DMS 273 (cell line): ENCODE results near the gene SH3RF3.

ENCODE experiments used
- DNase-seq: peaks from one replicate; lab custom pipeline; 2025; ENCODE audit not compliant: unreplicated experiment; lab: John Stamatoyannopoulos, UW

SH3RF3 gene

DNA sequence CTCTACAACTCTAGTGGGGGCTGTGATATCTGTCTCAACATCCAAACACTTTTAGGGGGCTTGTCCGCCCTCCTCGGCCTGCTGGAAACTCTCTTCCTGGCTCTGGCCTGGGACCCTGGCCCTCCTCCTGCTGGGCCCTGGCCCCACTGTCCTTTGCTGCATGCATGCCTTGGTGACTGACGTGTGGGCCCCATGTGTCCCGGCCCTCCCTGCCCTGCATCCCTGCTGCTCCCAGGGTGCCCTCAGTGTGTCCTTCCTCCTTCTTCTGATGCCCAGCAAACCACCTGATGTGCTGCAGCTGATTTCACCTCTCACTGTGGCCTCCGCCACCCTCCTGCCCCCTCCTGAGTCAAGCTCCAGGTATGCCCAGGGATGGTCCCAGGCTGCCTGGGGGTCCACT lies 383.1 kb downstream of the SH3RF3 start:
- no peak for DNase-seq

GRCh38 chr2:109513230-109513629 lies 384.2 kb downstream of the SH3RF3 start:
- DNase-seq, result no peak

DNA sequence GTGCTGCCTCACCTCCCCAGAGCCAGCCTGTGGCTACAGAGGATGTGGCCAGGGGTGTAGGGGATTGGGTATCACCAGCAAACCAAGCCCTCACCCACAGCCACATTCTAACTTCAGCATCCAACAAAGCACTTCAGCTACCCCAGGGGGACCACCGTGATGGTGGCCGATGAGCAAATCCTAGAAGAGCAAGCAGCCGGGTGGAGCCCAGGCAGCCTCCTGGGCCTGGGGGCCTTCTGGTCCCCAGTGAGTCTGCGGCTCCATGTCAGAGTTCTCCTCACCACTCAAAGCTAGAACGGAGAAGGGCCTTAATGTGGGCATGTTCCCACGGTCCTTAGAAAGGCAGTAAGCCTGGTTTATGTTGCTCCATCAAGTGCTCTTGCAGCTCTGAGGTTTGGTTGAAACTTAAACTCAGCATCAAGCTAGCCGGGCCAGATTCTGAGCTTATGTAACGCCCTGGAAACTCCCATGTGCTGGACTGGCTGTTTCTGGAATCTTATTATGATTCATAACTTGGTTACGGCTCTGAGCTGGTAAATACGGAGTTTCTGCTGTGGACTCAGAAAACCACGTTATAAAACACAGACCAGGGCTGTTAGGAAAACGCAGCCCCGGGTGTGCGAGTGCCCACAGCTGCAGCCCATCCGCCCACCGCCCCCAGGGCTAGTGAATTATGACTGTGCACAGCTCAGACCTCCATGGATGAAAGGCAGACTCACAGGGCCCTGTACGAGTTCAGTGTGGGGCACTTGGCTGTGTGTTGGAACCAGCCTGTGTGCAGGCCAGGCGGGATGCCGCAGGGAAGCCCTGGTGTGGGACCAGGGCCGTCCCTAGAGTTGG lies 385.0 kb downstream of the SH3RF3 start:
- DNase-seq, result no peak

DNA sequence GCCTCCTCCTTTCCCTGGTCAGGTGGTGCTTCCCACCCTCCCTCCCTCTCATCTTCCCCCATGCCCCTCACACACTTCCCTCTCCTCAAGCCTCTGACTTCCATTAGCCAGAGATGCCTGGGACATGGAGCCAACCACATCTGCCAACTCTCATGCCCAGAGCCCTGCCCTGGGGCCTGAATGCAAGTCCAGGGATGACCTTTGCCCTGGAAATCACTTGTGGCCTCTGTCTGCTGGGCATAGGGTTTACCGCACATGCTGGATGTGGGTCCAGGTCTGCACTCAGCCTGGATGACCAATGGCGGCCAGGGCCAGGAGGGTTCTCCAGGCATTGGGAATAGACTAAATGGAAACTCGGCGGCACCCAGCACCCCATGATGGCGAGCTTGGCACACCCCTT lies 385.9 kb downstream of the SH3RF3 start:
- DNase-seq, result no peak

GRCh38 chr2:109516445-109517117 lies 387.6 kb downstream of the SH3RF3 start:
- DNase-seq, result peak; percentile 86

GRCh38 chr2:109517118-109517889 lies 388.3 kb downstream of the SH3RF3 start:
- DNase-seq, result no peak

DNA sequence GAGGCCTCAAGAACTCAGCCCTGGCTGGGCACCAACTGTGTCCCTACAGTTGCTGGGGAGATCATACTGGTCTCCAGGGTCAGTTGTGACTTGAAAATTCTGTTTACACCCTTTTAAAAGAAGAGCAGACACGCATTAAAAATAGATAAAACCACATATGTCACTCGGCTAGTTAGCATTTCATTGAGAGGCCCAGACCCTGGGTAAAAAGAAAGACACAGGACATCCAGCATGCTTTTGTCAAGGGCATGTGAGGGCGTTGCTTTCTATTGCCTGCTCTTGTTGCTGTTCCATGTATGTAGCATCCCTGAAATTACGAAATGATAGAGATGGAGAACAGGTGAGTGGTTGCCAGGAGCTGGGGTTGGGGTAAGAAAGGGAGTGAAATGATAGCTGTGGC lies 390.5 kb downstream of the SH3RF3 start:
- no peak for DNase-seq

DNA sequence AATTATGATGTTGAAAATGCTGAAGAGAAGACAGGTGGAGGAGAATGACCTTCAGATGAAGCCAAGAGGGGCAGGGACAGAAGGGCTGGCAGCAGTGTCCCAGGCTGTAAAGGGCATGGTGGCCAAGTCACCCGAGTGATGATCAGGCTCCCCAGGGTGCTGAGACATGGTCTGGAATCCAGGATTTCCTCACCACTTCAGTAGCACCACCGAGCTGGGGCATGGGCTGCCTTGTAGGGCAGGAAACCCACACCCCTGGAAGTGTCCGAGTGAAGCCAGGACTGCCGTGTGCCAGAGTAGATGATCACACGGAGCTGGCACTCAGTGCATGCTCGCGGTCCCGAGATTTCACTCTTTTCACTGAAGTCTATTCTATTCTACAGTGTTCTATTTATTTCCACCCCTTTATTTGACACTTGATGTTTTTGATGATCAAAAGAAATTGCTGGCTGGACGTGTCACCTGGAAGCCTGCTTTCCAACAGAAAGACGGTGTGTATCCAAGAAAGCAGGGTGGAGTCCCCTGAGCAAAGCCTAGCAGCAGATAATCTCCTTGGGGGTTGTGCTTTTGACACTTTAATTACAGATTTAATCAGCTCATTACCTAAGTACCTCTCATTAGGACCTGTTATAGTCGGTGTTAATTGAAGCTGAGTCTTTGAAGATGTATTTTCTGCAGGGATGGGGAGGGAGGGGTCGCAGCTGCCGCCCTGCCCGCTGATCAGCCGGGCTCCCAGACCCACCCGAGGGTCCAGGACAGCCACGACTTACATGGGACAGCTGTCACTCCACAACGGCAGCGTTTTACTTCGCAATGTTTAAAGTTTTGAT lies 392.4 kb downstream of the SH3RF3 start:
- DNase-seq, result no peak

- no peak for DNase-seq
Observed at GRCh38 chr2:109522063-109522374, 393.0 kb downstream of the SH3RF3 start.

DNA sequence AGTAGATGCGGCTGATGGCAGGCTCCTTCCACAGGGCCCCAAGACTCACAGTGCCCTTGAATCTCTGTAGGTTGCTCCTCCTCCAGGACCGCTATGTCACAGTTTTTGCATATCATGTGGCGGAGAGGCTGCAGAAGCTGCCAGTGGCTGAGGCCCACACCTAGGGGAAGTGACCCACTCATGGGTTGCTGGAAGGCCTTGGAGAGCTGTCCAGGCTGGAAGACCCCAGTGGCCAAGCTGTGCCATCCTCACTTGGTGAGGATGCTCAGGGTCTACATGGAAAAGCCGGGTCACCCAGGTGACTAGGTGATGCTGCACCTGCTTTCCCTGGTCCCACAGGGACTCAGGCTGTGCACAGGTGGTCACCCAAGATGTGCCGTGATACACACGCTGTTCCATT lies 394.1 kb downstream of the SH3RF3 start:
- no peak for DNase-seq

- DNase-seq, result no peak
Observed at GRCh38 chr2:109523536-109524361, 394.7 kb downstream of the SH3RF3 start.

DNA sequence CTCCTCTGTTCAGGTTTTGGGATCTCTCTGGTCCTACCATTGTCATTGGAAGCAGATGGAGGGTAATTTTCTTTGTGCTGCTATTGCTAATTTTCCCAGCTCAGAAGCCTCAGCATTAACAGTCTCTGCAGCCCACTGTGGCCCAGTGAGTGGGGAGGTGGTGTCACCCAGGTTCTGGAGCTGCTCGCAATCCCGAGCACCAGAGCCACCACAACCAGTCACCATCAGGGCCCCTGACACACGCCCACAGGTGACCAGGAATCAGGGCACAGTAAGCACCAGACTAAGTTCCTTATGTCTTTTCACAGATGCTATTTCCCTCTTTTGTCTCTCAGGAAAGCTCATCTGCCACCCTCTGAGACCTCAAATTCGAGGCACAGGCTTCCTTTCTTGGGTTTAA lies 396.8 kb downstream of the SH3RF3 start:
- DNase-seq, result peak; percentile 16

DNA sequence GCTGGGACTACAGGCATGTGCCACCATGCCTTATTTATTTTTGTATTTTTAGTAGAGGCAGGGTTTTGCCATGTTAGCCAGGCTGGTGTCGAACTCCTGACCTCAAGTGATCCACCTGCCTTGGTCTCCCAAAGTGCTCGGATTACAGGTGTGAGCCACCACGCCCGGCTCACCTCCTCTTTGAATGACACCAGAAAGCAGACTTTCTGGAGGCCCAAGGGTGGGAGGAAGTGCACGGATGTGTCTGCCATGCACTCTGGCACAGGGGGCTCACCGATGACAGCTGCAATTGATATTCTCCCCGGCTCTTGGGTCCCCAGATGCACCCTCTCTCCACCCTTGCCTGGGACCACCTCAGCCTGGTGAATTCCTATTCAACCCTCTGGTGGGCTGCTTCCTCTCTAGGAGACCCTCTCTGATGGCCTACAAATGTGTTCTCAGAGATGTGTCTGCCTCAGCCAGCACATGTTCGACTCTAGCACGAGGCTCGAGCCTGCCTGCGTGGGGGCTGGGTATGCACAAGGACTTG lies 397.5 kb downstream of the SH3RF3 start:
- DNase-seq, result no peak

- DNase-seq, result no peak
Observed at GRCh38 chr2:109527079-109527478, 398.1 kb downstream of the SH3RF3 start.

- DNase-seq, result no peak
Observed at GRCh38 chr2:109527846-109528705, 399.1 kb downstream of the SH3RF3 start.

DNA sequence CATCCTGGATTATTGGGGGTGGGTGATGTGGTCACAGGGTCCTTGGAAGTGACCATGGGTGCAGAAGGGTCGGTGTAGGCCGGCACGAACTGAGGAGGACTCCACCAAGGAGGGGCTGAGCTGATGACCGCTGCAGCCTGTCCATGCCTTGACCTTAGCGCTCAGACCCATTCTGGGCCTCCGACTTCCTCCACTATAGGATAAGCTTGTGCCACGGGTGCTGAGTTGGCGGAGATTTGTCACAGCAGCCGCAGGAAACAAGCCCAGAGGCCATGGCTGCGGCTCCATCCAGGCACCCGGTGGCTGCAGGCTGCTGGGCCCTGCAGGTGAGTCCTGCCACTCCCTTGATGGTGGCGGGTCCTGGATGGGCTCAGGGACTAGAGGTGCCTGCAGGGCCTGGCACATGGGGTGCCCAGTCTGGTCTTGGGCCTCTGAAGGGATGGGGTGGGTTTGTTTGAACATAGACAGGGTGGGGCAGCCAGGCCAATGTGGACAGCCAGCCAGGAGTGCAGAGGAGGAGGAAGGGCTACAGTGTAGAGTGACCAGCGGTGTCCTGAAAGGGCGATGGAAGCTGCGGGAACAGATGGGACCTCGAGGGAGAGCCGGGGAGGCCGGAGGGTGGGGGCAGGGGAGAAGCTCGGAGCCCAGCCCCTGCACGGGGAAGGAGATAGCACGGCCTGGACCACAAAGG lies 400.0 kb downstream of the SH3RF3 start:
- DNase-seq, result no peak

- DNase-seq, result no peak
Observed at GRCh38 chr2:109529532-109530449, 400.8 kb downstream of the SH3RF3 start.
